Liver (tissue), 3 donors: ENCODE data around the gene WIPF2.
"Not testable (repeated sequence)": the region's sequence is repeated elsewhere in the genome, so short reads cannot be mapped to it uniquely, and the experiment has no call there.

Experiments used
- CTCF ChIP-seq: fragments of 150-350 bp; IDR thresholded peaks from 2 replicates; pipeline ENCODE4 v1.5.1; 2017; ENCODE audit warnings: improper control_type of control experiment, low read depth, low read length; ENCODE audit not compliant: missing input control
- JUND ChIP-seq, 2 donors: IDR thresholded peaks; 2 replicates each; pipeline ENCODE4 v1.6.1; 2016; ENCODE audit warnings: antibody characterized with exemption in 2 of 2
- RAD21 ChIP-seq, 2 donors: IDR thresholded peaks; 2 replicates each; pipeline ENCODE4 v1.6.1; 2016; ENCODE audit warnings: antibody characterized with exemption in 2 of 2, mild to moderate bottlenecking in 2 of 2
- TAF1 ChIP-seq: conservative IDR thresholded peaks from 2 replicates; pipeline ENCODE4 v1.6.1; 2016; ENCODE audit warnings: antibody characterized with exemption, mild to moderate bottlenecking
- YY1 ChIP-seq: IDR thresholded peaks from 2 replicates; pipeline ENCODE4 v1.6.1; 2016; ENCODE audit warnings: antibody characterized with exemption, mild to moderate bottlenecking
- TF ChIP-seq, protein P1 (sequence below): IDR thresholded peaks from 2 replicates; pipeline ENCODE4 v1.6.1; 2016; ENCODE audit warnings: antibody characterized with exemption, mild to moderate bottlenecking
- donor health status: healthy.
- donor health status: healthy.

DNA sequence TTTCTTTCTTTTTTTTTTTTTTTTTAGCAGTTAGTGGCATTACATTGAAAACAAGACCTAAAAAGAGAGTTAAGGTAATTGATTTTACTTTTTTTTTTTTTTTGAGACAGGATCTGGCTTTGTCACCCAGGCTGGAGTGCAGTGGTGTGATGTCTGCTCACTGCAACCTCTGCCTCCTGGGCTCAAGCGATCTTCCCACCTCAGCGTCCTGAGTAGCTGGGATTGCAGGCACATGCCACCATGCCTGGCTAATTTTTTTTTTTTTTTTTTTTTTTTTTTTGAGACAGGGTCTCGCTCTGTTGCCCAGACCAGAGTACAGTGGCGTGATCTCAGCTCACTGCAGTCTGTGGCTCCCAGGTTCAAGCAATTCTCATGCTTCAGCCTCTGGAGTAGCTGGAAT, 12.8 kb downstream of the WIPF2 start:
- TF ChIP-seq YY1; TAF1; CTCF; JUND (IDR thresholded peaks at IDR 0.05); RAD21 (IDR thresholded peaks at IDR 0.05): not testable (repeated sequence)
- TF ChIP-seq, protein P1, sequence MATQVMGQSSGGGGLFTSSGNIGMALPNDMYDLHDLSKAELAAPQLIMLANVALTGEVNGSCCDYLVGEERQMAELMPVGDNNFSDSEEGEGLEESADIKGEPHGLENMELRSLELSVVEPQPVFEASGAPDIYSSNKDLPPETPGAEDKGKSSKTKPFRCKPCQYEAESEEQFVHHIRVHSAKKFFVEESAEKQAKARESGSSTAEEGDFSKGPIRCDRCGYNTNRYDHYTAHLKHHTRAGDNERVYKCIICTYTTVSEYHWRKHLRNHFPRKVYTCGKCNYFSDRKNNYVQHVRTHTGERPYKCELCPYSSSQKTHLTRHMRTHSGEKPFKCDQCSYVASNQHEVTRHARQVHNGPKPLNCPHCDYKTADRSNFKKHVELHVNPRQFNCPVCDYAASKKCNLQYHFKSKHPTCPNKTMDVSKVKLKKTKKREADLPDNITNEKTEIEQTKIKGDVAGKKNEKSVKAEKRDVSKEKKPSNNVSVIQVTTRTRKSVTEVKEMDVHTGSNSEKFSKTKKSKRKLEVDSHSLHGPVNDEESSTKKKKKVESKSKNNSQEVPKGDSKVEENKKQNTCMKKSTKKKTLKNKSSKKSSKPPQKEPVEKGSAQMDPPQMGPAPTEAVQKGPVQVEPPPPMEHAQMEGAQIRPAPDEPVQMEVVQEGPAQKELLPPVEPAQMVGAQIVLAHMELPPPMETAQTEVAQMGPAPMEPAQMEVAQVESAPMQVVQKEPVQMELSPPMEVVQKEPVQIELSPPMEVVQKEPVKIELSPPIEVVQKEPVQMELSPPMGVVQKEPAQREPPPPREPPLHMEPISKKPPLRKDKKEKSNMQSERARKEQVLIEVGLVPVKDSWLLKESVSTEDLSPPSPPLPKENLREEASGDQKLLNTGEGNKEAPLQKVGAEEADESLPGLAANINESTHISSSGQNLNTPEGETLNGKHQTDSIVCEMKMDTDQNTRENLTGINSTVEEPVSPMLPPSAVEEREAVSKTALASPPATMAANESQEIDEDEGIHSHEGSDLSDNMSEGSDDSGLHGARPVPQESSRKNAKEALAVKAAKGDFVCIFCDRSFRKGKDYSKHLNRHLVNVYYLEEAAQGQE, result not testable (repeated sequence)
